Fibroblast of lung (primary cell): ENCODE results near the gene ASB3. TPM values are rescaled to one million over a fixed set of nuclear protein-coding genes. Genes with fewer than 3 reads are reported as not detected.
"Not testable (repeated sequence)": the region's sequence is repeated elsewhere in the genome, so short reads cannot be mapped to it uniquely, and the experiment has no call there.

Experiments used
- DNase-seq, 2 donors: peaks; one replicate each; pipeline versions ENCODE4 v3.0.0 to v3.0.0-alpha.2; 2010; ENCODE audit warnings: low read depth in 2 of 2
- H2AFZ ChIP-seq: 2 replicates; pipeline ENCODE4 v1.5.1; 2012; ENCODE audit warnings: low read length, control low read depth, inconsistent platforms
- H3K27ac ChIP-seq: 2 replicates; pipeline ENCODE4 v1.5.1; 2011; ENCODE audit warnings: low read length, control low read depth; ENCODE audit not compliant: insufficient read depth
- H3K27me3 ChIP-seq: 2 replicates; pipeline ENCODE4 v1.5.1; 2011; ENCODE audit warnings: mild to moderate bottlenecking, low read length; ENCODE audit not compliant: control insufficient read depth, insufficient read depth
- H3K36me3 ChIP-seq: 2 replicates; pipeline ENCODE4 v1.5.1; 2011; ENCODE audit warnings: low read length; ENCODE audit not compliant: control insufficient read depth, insufficient read depth
- H3K4me1 ChIP-seq: 2 replicates; pipeline ENCODE4 v1.5.1; 2011; ENCODE audit warnings: low read length; ENCODE audit not compliant: control insufficient read depth, insufficient read depth; ENCODE audit errors: extremely low read depth
- H3K4me2 ChIP-seq: 2 replicates; pipeline ENCODE4 v1.5.1; 2011; ENCODE audit warnings: low read length, control low read depth; ENCODE audit not compliant: insufficient read depth; ENCODE audit errors: extremely low read depth
- H3K4me3 ChIP-seq, 4 experiments: fragments of 200-600 bp in 1 of 4; sonication (generic) in 1 of 4; replicated peaks in 1 of 4; 2 replicates each; pipeline ENCODE4 v1.5.1; 2011 to 2016; ENCODE audit warnings: low read length in 4 of 4, low read depth in 3 of 4, mild to moderate bottlenecking in 3 of 4, control low read depth in 2 of 4, inconsistent platforms in 1 of 4, mixed read lengths in 1 of 4; ENCODE audit not compliant: insufficient read depth in 1 of 4; ENCODE audit errors: control extremely low read depth in 1 of 4
- H3K79me2 ChIP-seq: 2 replicates; pipeline ENCODE4 v1.5.1; 2012; ENCODE audit warnings: mild to moderate bottlenecking, low read length, inconsistent platforms; ENCODE audit not compliant: control insufficient read depth, insufficient read depth
- H3K9ac ChIP-seq: 2 replicates; pipeline ENCODE4 v1.5.1; 2011; ENCODE audit warnings: mild to moderate bottlenecking, low read length, control low read depth; ENCODE audit not compliant: insufficient read depth
- H3K9me3 ChIP-seq: 2 replicates; pipeline ENCODE4 v1.5.1; 2012; ENCODE audit warnings: low read depth, low read length; ENCODE audit not compliant: control insufficient read depth, insufficient read depth
- H4K20me1 ChIP-seq: 2 replicates; pipeline ENCODE4 v1.5.1; 2011; ENCODE audit warnings: low read length; ENCODE audit not compliant: control insufficient read depth, insufficient read depth; ENCODE audit errors: extremely low read depth
- CTCF ChIP-seq, 2 donors: IDR thresholded peaks in 1 of 2; conservative IDR thresholded peaks in 1 of 2; 1 replicate in 1 of 2; 2 replicates in 1 of 2; pipeline ENCODE4 v1.5.1; 2011 to 2012; ENCODE audit warnings: low read length in 2 of 2, control low read depth in 1 of 2, inconsistent platforms in 1 of 2, low read depth in 1 of 2, mild to moderate bottlenecking in 1 of 2
- EZH2 ChIP-seq: IDR thresholded peaks from 2 replicates; pipeline ENCODE4 v1.5.1; 2012; ENCODE audit warnings: low read length, control low read depth, mild to moderate bottlenecking; ENCODE audit errors: missing control alignments
- polyA plus RNA-seq, 2 donors: library from polyadenylated mRNA; depleted of rRNA in 1 of 2; stranded (reverse) in 1 of 2; unstranded in 1 of 2; fragments of >200 nt; gene quantifications; 2 replicates each; pipeline ENCODE4 v1.2.1, GENCODE V29; 2011 to 2012; ENCODE audit warnings: missing spikeins in 1 of 2
- total RNA-seq: library from RNA; depleted of rRNA; stranded (reverse); fragments of >200 nt; gene quantifications from 2 replicates; pipeline ENCODE4 v1.2.1, GENCODE V29; 2014

Gene ASB3
- total and polyA plus RNA-seq, 2 donors (not counting 1 experiment from before 2014, with no cell fraction given) = 21.1 to 31.9 TPM

GRCh38 chr2:53660886-53661285, 125.9 kb downstream of the ASB3 start:
- Histone ChIP-seq H3K79me2 (no peaks in the 10 kb centered on the region), H3K27me3 (no peaks in the 10 kb centered on the region), H3K9me3 (no peaks in the 10 kb centered on the region), H3K9ac (no peak overlapping the region), H3K4me1 (no peaks in the 10 kb centered on the region), H3K36me3 (no peaks in the 10 kb centered on the region), H4K20me1 (no peaks in the 10 kb centered on the region), H2AFZ (no peak overlapping the region), H3K4me3 (no peak overlapping the region), H3K27ac (no peak overlapping the region), H3K4me2 (no peak overlapping the region)
- DNase-seq = no peak
- TF ChIP-seq EZH2 (no peak), CTCF (conservative IDR thresholded peaks at IDR 0.05 in 1 of 2, IDR thresholded peaks at IDR 0.05 in 1 of 2; ENCODE audit: low read depth in 1 of 2, low read length in 2 of 2) (no peak)

GRCh38 chr2:53658474-53658873, 128.3 kb downstream of the ASB3 start:
- H3K9me3 ChIP-seq, H3K36me3 ChIP-seq, H3K4me3 ChIP-seq, H3K27me3 ChIP-seq, DNase-seq, H3K4me2 ChIP-seq, H3K9ac ChIP-seq, H3K27ac ChIP-seq, H4K20me1 ChIP-seq, H3K4me1 ChIP-seq, H3K79me2 ChIP-seq, H2AFZ ChIP-seq: not testable (repeated sequence)

- Histone ChIP-seq H3K27ac (no peak overlapping the region), H3K9me3 (no peaks in the 10 kb centered on the region), H3K4me2 (no peak overlapping the region), H2AFZ (no peak overlapping the region), H3K27me3 (no peaks in the 10 kb centered on the region), H4K20me1 (no peaks in the 10 kb centered on the region), H3K9ac (no peak overlapping the region), H3K36me3 (no peaks in the 10 kb centered on the region), H3K4me1 (no peaks in the 10 kb centered on the region), H3K79me2 (no peaks in the 10 kb centered on the region), H3K4me3 (no peak overlapping the region)
- TF ChIP-seq EZH2 = no peak
- no peak for TF ChIP-seq CTCF (conservative IDR thresholded peaks at IDR 0.05 in 1 of 2, IDR thresholded peaks at IDR 0.05 in 1 of 2; ENCODE audit: low read depth in 1 of 2, low read length in 2 of 2)
- no peak for DNase-seq
These were observed 131.5 kb downstream of the ASB3 start for GRCh38 chr2:53655256-53655655.
